ENCODE data around the gene CMTM7.

The CMTM7 gene

GRCh38 chr3:32355751-32356291 is 35.8 kb upstream of the CMTM7 start:
- H3K27ac ChIP-seq: no peak overlapping the region
- CTCF ChIA-PET: no interaction called here
- DNase-seq (ENCODE audit: low spot score): no peak
- POLR2A ChIA-PET (ENCODE audit: low non-redundant PET): no interaction called here
- no peak for TF ChIP-seq CTCF (conservative IDR thresholded peaks at IDR 0.05; ENCODE audit: low read depth)

- CTCF ChIA-PET: no interaction called here
- no peak for TF ChIP-seq CTCF (conservative IDR thresholded peaks at IDR 0.05; ENCODE audit: low read depth)
- POLR2A ChIA-PET (ENCODE audit: low non-redundant PET): no interaction called here
- DNase-seq (ENCODE audit: low spot score): no peak
- H3K27ac ChIP-seq: no peak overlapping the region
These were observed 31.7 kb upstream of the CMTM7 start for GRCh38 chr3:32359766-32360492.

- H3K27ac ChIP-seq: no peak overlapping the region
- CTCF ChIA-PET: no interaction called here
- POLR2A ChIA-PET (ENCODE audit: low non-redundant PET): no interaction called here
- TF ChIP-seq CTCF (conservative IDR thresholded peaks at IDR 0.05; ENCODE audit: low read depth): no peak
- DNase-seq (ENCODE audit: low spot score): no peak
These were observed 31.2 kb upstream of the CMTM7 start for GRCh38 chr3:32360493-32360827.

DNA sequence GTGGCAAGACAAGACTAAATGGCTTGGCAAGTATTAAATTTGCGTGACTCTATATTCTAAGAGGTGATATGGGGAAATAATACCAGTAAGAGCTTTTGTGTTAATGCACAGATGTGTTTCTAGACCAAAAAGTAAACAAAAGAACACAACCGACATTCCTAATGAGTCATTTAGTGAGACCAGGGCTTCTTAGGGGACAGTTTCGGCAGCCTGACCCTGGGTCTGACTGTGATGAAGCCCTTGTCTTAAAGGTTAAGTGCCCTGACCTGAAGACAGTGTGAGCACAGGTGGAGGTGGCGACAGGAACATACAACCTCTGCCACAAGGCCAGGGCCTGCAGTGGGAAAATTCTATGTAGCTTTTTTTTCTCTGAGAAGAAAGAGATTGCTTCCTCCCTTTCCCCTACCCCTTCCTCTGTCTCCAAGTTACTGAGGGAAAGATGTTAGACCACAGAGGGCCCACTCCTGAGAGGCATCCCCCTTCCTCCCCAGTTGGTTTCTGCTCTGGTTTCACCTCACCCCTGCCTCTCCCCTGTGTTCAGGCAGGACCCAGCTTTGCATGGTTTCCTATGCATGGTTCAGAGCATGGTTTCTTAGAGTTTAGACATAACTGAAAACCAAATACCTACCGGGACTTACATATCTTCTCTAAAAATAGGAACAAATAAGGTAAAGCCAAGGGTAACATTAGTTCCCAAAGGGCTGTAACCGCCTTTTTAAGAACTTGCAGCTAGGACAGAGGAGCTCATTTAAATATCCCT is 24.8 kb upstream of the CMTM7 start:
- ChIA-PET POLR2A (ENCODE audit: low non-redundant PET) (no interaction called here), CTCF (no interaction called here)
- no peak for TF ChIP-seq CTCF (conservative IDR thresholded peaks at IDR 0.05; ENCODE audit: low read depth)
- peak; percentile 13 for DNase-seq (ENCODE audit: low spot score)
- no peak overlapping the region for H3K27ac ChIP-seq

DNA sequence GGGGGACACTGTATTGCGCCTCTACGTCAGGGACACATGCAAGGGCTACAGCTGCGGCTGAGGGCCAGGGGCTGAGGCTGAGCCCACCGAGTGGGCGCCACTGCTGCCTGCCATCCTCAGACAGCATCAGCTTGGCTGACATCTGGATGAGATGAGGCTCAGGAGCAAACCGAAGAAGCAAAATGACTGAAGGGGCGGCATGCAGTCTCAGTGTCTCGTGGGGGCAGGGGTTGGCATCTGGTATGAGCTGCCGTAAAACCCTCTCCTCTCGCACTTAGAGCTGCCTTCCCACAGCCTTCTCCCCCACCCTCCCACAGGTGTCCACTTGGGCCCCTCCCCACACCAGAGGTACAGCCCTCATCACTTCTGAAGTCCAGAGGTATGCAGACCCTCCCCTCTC is 24.2 kb upstream of the CMTM7 start:
- TF ChIP-seq CTCF (conservative IDR thresholded peaks at IDR 0.05; ENCODE audit: low read depth): no peak
- ChIA-PET POLR2A (ENCODE audit: low non-redundant PET) (no interaction called here), CTCF (no interaction called here)
- no peak for DNase-seq (ENCODE audit: low spot score)
- H3K27ac ChIP-seq: no peak overlapping the region

DNA sequence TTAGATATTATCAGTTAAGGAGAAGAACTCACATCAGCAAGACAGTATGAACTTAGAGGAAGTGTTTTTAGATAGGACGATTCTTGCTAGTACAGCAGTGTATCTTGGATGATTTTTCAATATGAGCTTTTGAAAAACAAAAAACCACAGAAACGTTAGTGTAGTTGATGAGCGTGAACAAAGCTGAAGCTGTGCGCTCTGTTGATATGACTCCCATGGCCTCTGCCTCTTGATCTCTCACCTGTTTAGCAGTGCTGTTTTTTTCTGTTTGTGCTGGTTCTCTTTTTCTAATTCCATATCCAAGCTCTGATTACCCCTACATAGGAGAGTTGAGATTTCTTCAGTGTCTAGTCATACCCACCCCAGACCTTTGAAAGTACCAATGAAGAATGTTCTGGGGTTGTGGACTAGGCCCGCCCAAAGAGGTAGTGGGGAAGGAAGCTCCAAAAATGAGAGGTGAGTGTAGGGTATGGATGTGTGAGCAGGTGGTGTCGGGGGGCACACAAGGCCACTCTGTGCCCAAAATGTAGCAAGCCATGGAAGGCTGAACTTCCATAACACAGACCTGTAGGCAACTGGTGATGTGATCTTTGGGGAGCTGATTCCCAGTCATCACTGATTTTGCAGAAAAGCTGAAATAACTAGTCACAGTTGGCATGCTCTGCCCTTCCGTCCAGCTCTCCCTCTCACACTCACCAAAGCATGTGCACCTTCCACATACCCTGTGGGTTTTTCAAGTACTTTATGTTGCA is 20.0 kb upstream of the CMTM7 start:
- no peak overlapping the region for H3K27ac ChIP-seq
- ChIA-PET CTCF (interaction anchor here (0.6 kb wide), 1 partner anchor 96 kb away, joined by 3 read pairs; no protein-coding TSS in a partner anchor), POLR2A (ENCODE audit: low non-redundant PET) (no interaction called here)
- TF ChIP-seq CTCF (conservative IDR thresholded peaks at IDR 0.05; ENCODE audit: low read depth): no peak
- DNase-seq (ENCODE audit: low spot score): no peak

Measured in RWPE1 (cell line).